GM20000 (cell line): ENCODE results near the gene EDARADD.

Experiments
- DNase-seq: peaks from one replicate; pipeline ENCODE4 v3.0.0; 2012; ENCODE audit warnings: low spot score
- CTCF ChIP-seq: IDR thresholded peaks from 2 replicates; pipeline ENCODE4 v1.5.1; 2012; ENCODE audit warnings: mild to moderate bottlenecking, control low read depth; ENCODE audit errors: extremely low read depth, missing control alignments

Gene EDARADD

DNA sequence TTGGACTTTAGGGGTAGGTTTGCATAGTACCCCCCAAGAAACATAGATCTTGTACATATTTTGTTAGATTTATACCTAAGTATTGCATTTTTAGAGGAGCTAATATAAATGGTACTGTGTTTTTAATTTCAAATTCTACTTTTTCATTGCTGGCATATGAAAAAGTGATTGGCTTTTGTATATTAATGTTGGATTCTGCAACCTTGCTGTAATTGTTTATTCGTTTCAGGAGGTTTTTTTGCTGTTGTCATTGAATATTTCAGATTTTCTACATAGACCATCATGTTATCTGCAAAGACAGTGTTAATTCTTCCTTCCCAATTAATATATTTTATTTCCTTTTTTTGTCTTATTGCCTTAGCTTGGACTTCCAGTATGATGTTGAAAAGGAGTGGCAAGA is 23.0 kb upstream of the EDARADD start:
- TF ChIP-seq CTCF: no peak

GRCh38 chr1:236377832-236378535 is 16.1 kb upstream of the EDARADD start:
- no peak for DNase-seq
- no peak for TF ChIP-seq CTCF

More for the DNA sequence above, 23.0 kb upstream of the EDARADD start:
- no peak for DNase-seq

GRCh38 chr1:236381565-236382158 is 12.4 kb upstream of the EDARADD start:
- no peak for TF ChIP-seq CTCF
- DNase-seq: no peak

DNA sequence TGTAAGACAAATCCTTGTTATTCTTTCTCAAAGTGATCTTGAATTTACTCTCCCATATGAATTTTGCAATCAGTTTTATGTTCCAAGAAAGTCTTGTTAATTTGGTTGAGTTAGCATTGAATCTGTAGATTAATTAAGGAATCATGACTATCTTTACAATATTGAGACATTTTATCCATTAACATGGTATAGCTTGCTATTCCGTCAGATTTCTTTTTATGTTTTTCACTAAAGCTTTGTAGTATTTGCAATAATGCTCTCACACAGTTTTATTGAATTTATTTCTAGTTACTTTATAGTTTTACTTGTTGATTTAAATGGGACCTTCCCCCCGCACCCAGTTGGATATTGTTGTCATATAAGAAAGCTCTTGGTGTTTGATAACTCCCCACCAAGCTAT is 5.8 kb upstream of the EDARADD start:
- DNase-seq: no peak
- no peak for TF ChIP-seq CTCF

DNA sequence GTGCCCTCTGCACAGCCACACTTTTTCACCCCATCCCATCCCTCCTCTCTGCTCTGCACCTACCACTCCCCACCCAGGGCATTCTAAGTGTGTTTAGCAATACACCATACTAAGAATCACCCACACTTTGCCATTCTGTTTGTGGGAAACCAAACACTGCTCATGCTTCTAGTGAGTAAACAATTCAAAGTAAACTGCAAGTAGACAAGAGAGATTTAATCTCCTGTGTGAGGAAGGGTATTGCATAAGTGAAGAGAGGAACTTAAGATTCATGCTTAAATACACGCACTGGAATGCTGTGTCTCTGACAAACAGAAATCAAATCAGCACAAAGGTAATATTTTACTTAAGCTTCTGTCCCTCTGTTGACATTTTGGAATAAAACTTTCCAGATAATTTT is 4.8 kb upstream of the EDARADD start:
- TF ChIP-seq CTCF: no peak
- no peak for DNase-seq

DNA sequence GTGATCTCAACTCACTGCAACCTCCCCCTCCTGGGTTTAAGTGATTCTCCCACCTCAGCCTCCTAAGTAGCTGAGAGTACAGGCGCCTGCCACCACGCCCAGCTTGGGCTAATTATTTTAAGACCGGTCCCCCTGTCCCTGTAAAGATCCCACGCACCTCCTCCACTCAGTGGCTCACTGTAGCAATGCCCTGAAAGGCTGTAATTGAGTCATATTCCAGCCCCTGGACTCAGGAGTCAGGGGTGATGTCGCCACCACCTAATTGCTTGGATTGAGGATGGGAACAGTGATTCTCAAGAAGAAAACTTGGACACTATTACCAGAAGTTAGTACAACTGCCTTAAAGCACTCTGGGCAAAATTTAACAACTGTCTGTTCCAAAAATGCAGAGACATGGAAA is 3.1 kb upstream of the EDARADD start:
- no peak for TF ChIP-seq CTCF
- no peak for DNase-seq

DNA sequence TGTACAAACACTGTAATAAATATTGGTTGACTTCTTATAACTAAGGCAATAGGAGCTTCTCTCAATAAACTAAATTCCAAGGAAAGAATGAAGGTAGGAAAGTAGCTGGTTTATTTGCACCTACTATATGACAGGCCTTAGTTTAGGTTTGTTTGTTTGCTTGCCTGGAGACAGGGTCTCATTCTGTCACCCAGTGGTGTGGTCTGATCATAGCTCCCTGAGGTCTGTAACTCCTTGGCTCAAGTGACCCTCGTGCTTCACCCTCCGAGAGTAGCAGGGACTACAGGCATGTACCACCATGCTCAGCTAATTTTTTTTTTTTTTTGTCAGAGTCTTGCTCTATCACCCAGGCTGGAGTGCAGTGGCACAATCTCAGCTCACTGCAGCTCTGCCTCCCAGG is 1.9 kb upstream of the EDARADD start:
- no peak for TF ChIP-seq CTCF
- no peak for DNase-seq
